Measurements from ENCODE around the gene ITGAL.

ITGAL gene

DNA sequence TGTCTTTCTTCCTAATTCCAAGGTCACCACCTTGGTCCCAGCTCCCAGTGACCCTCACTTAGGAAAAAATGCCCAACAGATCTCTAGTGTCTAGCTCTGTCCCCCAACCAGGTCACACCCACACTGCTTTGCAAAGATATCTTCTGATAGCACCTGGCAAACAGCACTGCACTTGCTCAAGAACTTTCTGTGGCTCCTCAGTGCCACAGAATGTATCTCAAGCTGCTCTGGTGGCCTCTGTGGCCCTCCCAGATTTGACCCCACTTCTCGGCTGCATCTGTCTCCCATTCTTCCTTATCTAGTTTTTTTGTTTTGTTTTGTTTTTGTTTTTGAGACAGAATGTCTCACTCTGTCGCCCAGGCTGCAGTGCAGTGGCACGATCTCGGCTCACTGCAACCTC, 94.0 kb downstream of the ITGAL start:
- Mint-ChIP-seq H3K9me3 (no peaks in the 10 kb centered on the region), H3K4me3 (no peak overlapping the region), H3K4me1 (peaks cover 37% of the 10 kb centered on the region), H3K27me3 (no peaks in the 10 kb centered on the region), H3K36me3 (ENCODE audit: low read depth) (no peaks in the 10 kb centered on the region), H3K27ac (peak overlapping the region; percentile 90)
- DNase-seq (no peak), ATAC-seq (no peak)

DNA sequence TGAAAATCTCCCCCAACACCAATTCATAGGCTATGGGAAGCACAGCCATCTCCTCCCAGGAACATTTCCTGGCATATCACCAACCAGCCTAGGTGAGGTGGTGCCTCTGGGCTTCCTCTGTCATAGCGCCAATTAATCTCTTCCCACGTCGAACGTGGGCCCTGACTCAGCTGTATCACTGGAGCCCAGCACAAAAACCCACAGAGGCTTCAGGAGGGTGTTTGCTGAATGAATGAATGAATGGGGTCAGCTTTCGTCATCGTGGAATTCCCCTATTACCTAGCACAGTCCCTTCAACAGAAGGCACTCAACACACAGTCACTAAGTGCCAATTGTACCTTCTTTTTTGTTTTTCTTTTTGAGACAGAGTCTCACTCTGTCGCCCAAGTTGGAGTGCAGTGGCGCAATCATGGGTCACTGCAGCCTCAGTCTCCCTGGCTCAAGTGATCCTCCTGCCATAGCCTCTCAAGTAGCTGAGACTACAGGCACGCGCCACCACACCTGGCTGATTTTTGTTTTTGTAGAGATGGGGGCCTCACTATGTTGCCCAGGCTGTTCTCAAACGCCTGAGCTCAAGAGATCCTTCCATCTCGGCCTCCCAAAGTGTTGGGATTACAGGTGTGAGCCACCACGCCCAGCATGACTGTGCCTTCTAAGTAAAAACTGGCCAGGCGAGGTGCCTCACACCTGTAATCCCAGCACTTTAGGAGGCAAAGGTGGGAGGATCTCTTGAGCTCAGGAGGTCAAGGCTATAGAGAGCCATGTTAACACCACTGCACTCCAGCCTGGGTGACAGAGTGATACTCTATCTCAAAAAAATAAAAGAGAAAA, 94.8 kb downstream of the ITGAL start:
- Mint-ChIP-seq H3K9me3 (no peaks in the 10 kb centered on the region), H3K4me3 (peak overlapping the region; percentile 66)
- peak; percentile 55 for DNase-seq

GRCh38 chr16:30567991-30568638, 95.6 kb downstream of the ITGAL start:
- no peaks in the 10 kb centered on the region for H3K27me3 Mint-ChIP-seq
- H3K4me1 Mint-ChIP-seq = peaks cover 46% of the 10 kb centered on the region
- ATAC-seq (peak; percentile 57), DNase-seq (peak; percentile 27)
- H3K4me3 Mint-ChIP-seq = peak overlapping the region; percentile 66
- H3K27ac Mint-ChIP-seq = peak overlapping the region; percentile 92
- H3K36me3 Mint-ChIP-seq (ENCODE audit: low read depth) = no peaks in the 10 kb centered on the region
- H3K9me3 Mint-ChIP-seq = no peaks in the 10 kb centered on the region

More for the DNA sequence above, 94.8 kb downstream of the ITGAL start:
- Mint-ChIP-seq H3K27me3 (no peaks in the 10 kb centered on the region), H3K4me1 (peaks cover 43% of the 10 kb centered on the region), H3K27ac (peak overlapping the region; percentile 92), H3K36me3 (ENCODE audit: low read depth) (no peaks in the 10 kb centered on the region)
- ATAC-seq = peak; percentile 45

- no peak overlapping the region for H3K27ac Mint-ChIP-seq
- H3K4me3 Mint-ChIP-seq = peak overlapping the region; percentile 26
- no peaks in the 10 kb centered on the region for H3K27me3 Mint-ChIP-seq
Observed at GRCh38 chr16:30569281-30569680, 96.7 kb downstream of the ITGAL start.

DNA sequence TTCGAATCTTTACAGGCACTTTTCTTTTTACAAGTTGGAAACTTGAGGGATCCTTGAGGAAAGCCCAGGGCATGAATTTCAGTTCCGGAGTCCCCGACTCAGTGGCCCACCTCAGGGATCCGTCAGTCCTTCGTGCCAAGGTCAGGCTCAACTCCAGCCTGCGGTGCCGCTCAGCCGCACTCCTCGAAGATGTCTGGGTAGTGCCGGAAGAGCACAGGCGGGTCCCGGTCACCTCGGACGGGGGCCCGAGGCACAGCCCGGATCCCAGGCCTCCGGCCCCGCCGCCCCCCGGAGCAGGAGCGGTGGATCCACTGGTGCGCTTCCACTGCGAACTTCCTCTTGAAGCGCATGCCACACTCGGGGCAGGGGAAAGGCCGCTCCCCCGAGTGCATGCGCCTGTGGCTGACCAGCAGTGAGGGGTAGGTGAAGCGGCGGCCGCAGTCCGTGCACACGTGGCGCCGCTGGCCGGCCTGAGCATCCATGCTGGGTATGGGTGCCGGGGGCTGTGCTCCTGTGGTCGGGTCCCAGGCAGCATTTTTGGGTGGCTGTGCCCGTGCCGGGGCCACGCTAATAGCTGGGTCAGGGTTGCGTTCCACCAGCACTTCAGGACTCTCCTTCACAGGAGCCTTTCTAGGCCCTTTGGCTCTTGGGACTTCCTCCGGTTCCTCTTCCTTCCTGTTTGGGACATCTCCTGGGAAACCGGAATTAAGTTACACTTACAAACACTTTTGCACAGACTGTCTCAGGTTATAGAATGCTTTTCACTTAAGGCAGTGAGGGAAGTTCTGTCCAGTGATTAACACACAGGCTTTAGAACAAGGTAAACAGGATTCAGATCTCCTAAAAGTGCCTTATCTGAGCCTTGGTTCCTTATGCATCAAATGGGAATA, 97.4 kb downstream of the ITGAL start:
- no peak overlapping the region for H3K27ac Mint-ChIP-seq
- ATAC-seq = no peak

More at GRCh38 chr16:30569281-30569680, 96.7 kb downstream of the ITGAL start:
- no peak for DNase-seq
- no peak for ATAC-seq
- Mint-ChIP-seq H3K9me3 (no peaks in the 10 kb centered on the region), H3K4me1 (peaks cover 50% of the 10 kb centered on the region), H3K36me3 (ENCODE audit: low read depth) (no peaks in the 10 kb centered on the region)

GRCh38 chr16:30570636-30571444, 98.3 kb downstream of the ITGAL start:
- peaks cover 61% of the 10 kb centered on the region for H3K4me1 Mint-ChIP-seq
- no peaks in the 10 kb centered on the region for H3K36me3 Mint-ChIP-seq (ENCODE audit: low read depth)
- ATAC-seq (no peak), DNase-seq (no peak)
- no peaks in the 10 kb centered on the region for H3K27me3 Mint-ChIP-seq
- no peaks in the 10 kb centered on the region for H3K9me3 Mint-ChIP-seq
- H3K4me3 Mint-ChIP-seq = peak overlapping the region; percentile 96
- H3K27ac Mint-ChIP-seq = peak overlapping the region; percentile 90

More for the DNA sequence above, 97.4 kb downstream of the ITGAL start:
- no peaks in the 10 kb centered on the region for H3K9me3 Mint-ChIP-seq
- H3K27me3 Mint-ChIP-seq = no peaks in the 10 kb centered on the region
- no peaks in the 10 kb centered on the region for H3K36me3 Mint-ChIP-seq (ENCODE audit: low read depth)
- peak overlapping the region; percentile 96 for H3K4me3 Mint-ChIP-seq
- H3K4me1 Mint-ChIP-seq = peaks cover 54% of the 10 kb centered on the region
- no peak for DNase-seq

- Mint-ChIP-seq H3K36me3 (ENCODE audit: low read depth) (no peaks in the 10 kb centered on the region), H3K9me3 (no peaks in the 10 kb centered on the region), H3K4me1 (peaks cover 58% of the 10 kb centered on the region), H3K27me3 (no peaks in the 10 kb centered on the region), H3K27ac (peak within 1 kb of the TSS; percentile 93), H3K4me3 (peak within 1 kb of the TSS; percentile 96)
- peak; percentile 85 for ATAC-seq
- peak; percentile 89 for DNase-seq
Observed at GRCh38 chr16:30571445-30572322, 99.1 kb downstream of the ITGAL start, which contains the start of gene ZNF688. TSS of gene ZNF688 (minus strand) at chr16:30571714. CDS start at chr16:30571629, 85 bp downstream.
